ENCODE data around the gene EPS8L1. TPM values are rescaled to one million over a fixed set of nuclear protein-coding genes. Genes with fewer than 3 reads are reported as not detected.
"Not testable (repeated sequence)": the region's sequence is repeated elsewhere in the genome, so short reads cannot be mapped to it uniquely, and the experiment has no call there.

Gene EPS8L1
- total RNA-seq, 2 experiments from 2014 or later: 2.0 to 2.2 TPM

GRCh38 chr19:55063492-55063843 is 12.2 kb upstream of the EPS8L1 start:
- Mint-ChIP-seq H3K27me3 (peaks cover 30% of the 10 kb centered on the region), H3K4me3 (peak overlapping the region; percentile 82), H3K4me1 (ENCODE audit: low read depth) (peaks cover 5% of the 10 kb centered on the region), H3K36me3 (ENCODE audit: low read depth) (peaks cover 13% of the 10 kb centered on the region), H3K27ac (peak overlapping the region; percentile 73), H3K9me3 (no peaks in the 10 kb centered on the region)
- Histone ChIP-seq H3K27me3 (ENCODE audit: control insufficient read depth in 1 of 2, insufficient read depth in 2 of 2, low read length in 2 of 2) (peaks cover 13 to 21% of the 10 kb centered on the region in 2 experiments), H3K4me1 (ENCODE audit: insufficient read depth, low read length) (peaks cover 22% of the 10 kb centered on the region), H3K9me3 (ENCODE audit: control insufficient read depth in 1 of 2, insufficient read depth in 1 of 2, low read length in 2 of 2) (peaks cover 0 to 7% of the 10 kb centered on the region in 2 experiments), H3K36me3 (ENCODE audit: insufficient read depth, low read length) (peaks cover 9% of the 10 kb centered on the region), H3K4me3 (ENCODE audit: low read length) (peak overlapping the region; percentile 60), H3K27ac (ENCODE audit: low read depth in 1 of 2, low read length in 2 of 2) (peak overlapping the region in 1 of 2 donors; percentile 29)
- intact Hi-C loops (cut with DNase I, micrococcal nuclease): loop anchor here in 1 of 2 experiments (1.0 to 2.0 kb wide), 2 partner anchors 17 to 54 kb away; partner anchors contain the start of gene PPP1R12C
- no peak for DNase-seq
- no peak for TF ChIP-seq CTCF (IDR thresholded peaks at IDR 0.05)
- ChIA-PET POLR2A (interaction anchor here (0.6 to 2.5 kb wide), 11 partner anchors 10 to 615 kb away, joined by 3 to 9 read pairs (median 5); partner anchors contain the start of genes EPS8L1, LENG8, PPP1R12C and ZNF628), CTCF (interaction anchor here (0.8 kb wide), 1 partner anchor 25 kb away, joined by 4 read pairs; no protein-coding TSS in a partner anchor)
- ATAC-seq (ENCODE audit: poor library complexity): no peak

- CTCF ChIA-PET; POLR2A ChIA-PET; H3K36me3 Mint-ChIP-seq (ENCODE audit: low read depth); intact Hi-C loops (cut with DNase I, micrococcal nuclease); H3K9me3 Mint-ChIP-seq; H3K4me3 ChIP-seq (ENCODE audit: low read length); H3K27ac Mint-ChIP-seq; ATAC-seq (ENCODE audit: poor library complexity); H3K27ac ChIP-seq (ENCODE audit: low read depth in 1 of 2, low read length in 2 of 2); H3K36me3 ChIP-seq (ENCODE audit: insufficient read depth, low read length); DNase-seq; H3K4me3 Mint-ChIP-seq: not testable (repeated sequence)
- H3K4me1 ChIP-seq (ENCODE audit: insufficient read depth, low read length): peaks cover 33% of the 10 kb centered on the region
- peaks cover 0 to 15% of the 10 kb centered on the region in 2 experiments for H3K9me3 ChIP-seq (ENCODE audit: control insufficient read depth in 1 of 2, insufficient read depth in 1 of 2, low read length in 2 of 2)
- H3K4me1 Mint-ChIP-seq (ENCODE audit: low read depth): peaks cover 15% of the 10 kb centered on the region
- peaks cover 48% of the 10 kb centered on the region for H3K27me3 Mint-ChIP-seq
- peaks cover 26 to 36% of the 10 kb centered on the region in 2 experiments for H3K27me3 ChIP-seq (ENCODE audit: control insufficient read depth in 1 of 2, insufficient read depth in 2 of 2, low read length in 2 of 2)
Measured at GRCh38 chr19:55065516-55065915, 10.2 kb upstream of the EPS8L1 start.

GRCh38 chr19:55066107-55066709 is 9.5 kb upstream of the EPS8L1 start:
- Mint-ChIP-seq H3K4me1 (ENCODE audit: low read depth) (peaks cover 15% of the 10 kb centered on the region), H3K27me3 (peaks cover 55% of the 10 kb centered on the region), H3K9me3 (no peaks in the 10 kb centered on the region), H3K36me3 (ENCODE audit: low read depth) (no peaks in the 10 kb centered on the region), H3K4me3 (no peak overlapping the region), H3K27ac (no peak overlapping the region)
- H3K9me3 ChIP-seq (ENCODE audit: control insufficient read depth in 1 of 2, insufficient read depth in 1 of 2, low read length in 2 of 2): peaks cover 0 to 17% of the 10 kb centered on the region in 2 experiments
- peaks cover 33% of the 10 kb centered on the region for H3K4me1 ChIP-seq (ENCODE audit: insufficient read depth, low read length)
- POLR2A ChIA-PET: no interaction called here
- no peak overlapping the region for H3K27ac ChIP-seq (ENCODE audit: low read depth in 1 of 2, low read length in 2 of 2)
- CTCF ChIA-PET: no interaction called here
- no peaks in the 10 kb centered on the region for H3K36me3 ChIP-seq (ENCODE audit: insufficient read depth, low read length)
- peaks cover 29 to 43% of the 10 kb centered on the region in 2 experiments for H3K27me3 ChIP-seq (ENCODE audit: control insufficient read depth in 1 of 2, insufficient read depth in 2 of 2, low read length in 2 of 2)
- no peak for ATAC-seq (ENCODE audit: poor library complexity)
- no peak for DNase-seq
- no peak for TF ChIP-seq CTCF (IDR thresholded peaks at IDR 0.05)
- intact Hi-C loops (cut with DNase I, micrococcal nuclease): no loop called here
- no peak overlapping the region for H3K4me3 ChIP-seq (ENCODE audit: low read length)

Measured in CD4-positive, alpha-beta T cell (primary cell).